K562 (cell line): ENCODE measurements around the gene USP32. TPM values are rescaled to one million over a fixed set of nuclear protein-coding genes. Genes with fewer than 3 reads are reported as not detected.

Experiments used
- ATAC-seq: fragments of 200-7000 bp; cut with Tn5 transposase; 3 replicates; pipeline ENCODE4 v1.9.1; 2020; ENCODE audit warnings: moderate library complexity
- BruUV-seq: library from RNA; stranded (reverse); fragments of 400-500 nt; replicated peaks from 2 replicates; lab custom pipeline; 2021; lab: Mats Ljungman, UMichigan
- CTCF ChIA-PET: fragments of 300-600 bp; formaldehyde crosslinking; extraction: SDS; loops from one replicate; lab custom pipeline; 2021; ENCODE audit warnings: low intra/inter-chr PET ratio; lab: Yijun Ruan, JAX
- POLR2A ChIA-PET: fragments of 300-600, 350-650 bp; sonication (Branson Sonifier 250); formaldehyde crosslinking; extraction: SDS; loops from one replicate; lab custom pipeline; 2021; ENCODE audit warnings: antibody characterized with exemption, inconsistent platforms; lab: Yijun Ruan, JAX
- DNase-seq, 4 experiments: peaks; one replicate each; pipeline versions ENCODE4 v3.0.0 to v3.0.0-alpha.2; 2011 to 2018; ENCODE audit warnings: low spot score in 3 of 4, mixed read lengths in 3 of 4; ENCODE audit errors: extremely low read depth in 1 of 4
- FAIRE-seq: peaks from 2 replicates; lab custom pipeline; 2011; peaks lifted over from hg19 to GRCh38; lab: Jason Lieb, UNC
- H2AFZ ChIP-seq: 2 replicates; pipeline ENCODE4 v1.6.0; 2011; ENCODE audit warnings: low read depth, low read length, control low read depth, inconsistent platforms
- H3K27ac ChIP-seq: fragments of 200-600 bp; 3 replicates; pipeline ENCODE4 v1.8.0; 2011; ENCODE audit warnings: low read depth, mild to moderate bottlenecking, control low read depth, inconsistent platforms, low read length, moderate library complexity, mixed read lengths; ENCODE audit errors: extremely low read depth
- H3K27me3 ChIP-seq, 2 experiments: fragments of 300-600 bp in 1 of 2; 2 replicates in 1 of 2; 3 replicates in 1 of 2; pipeline versions ENCODE4 v1.6.0 to v1.8.0; 2011; ENCODE audit warnings: inconsistent platforms in 2 of 2, low read length in 2 of 2, mild to moderate bottlenecking in 1 of 2, mixed read lengths in 1 of 2, moderate library complexity in 1 of 2; ENCODE audit not compliant: control insufficient read depth in 2 of 2, insufficient read depth in 2 of 2
- H3K36me3 ChIP-seq: fragments of 300-600 bp; 3 replicates; pipeline ENCODE4 v1.8.0; 2011; ENCODE audit warnings: mild to moderate bottlenecking, low read length, inconsistent platforms; ENCODE audit not compliant: control insufficient read depth, insufficient read depth
- H3K4me1 ChIP-seq, 2 experiments: fragments of 200-600 bp in 1 of 2; replicated peaks in 1 of 2; 2 replicates in 1 of 2; 3 replicates in 1 of 2; pipeline versions ENCODE4 v1.5.1 to v1.8.0; 2011; ENCODE audit warnings: inconsistent platforms in 2 of 2, low read length in 2 of 2, mild to moderate bottlenecking in 1 of 2, mixed read lengths in 1 of 2, moderate library complexity in 1 of 2; ENCODE audit not compliant: control insufficient read depth in 2 of 2, insufficient read depth in 2 of 2
- H3K4me2 ChIP-seq: 2 replicates; pipeline ENCODE4 v1.6.1; 2011; ENCODE audit warnings: low read length, control low read depth, inconsistent platforms, mixed read lengths; ENCODE audit not compliant: insufficient read depth
- H3K4me3 ChIP-seq: fragments of 200-600 bp; sonication (generic), shearing (Covaris generic); 2 replicates; pipeline ENCODE4 v1.5.1; 2016; ENCODE audit warnings: control low read depth, inconsistent platforms
- H3K79me2 ChIP-seq: fragments of 200-600 bp; 3 replicates; pipeline ENCODE4 v1.8.0; 2011; ENCODE audit warnings: low read length, inconsistent platforms; ENCODE audit not compliant: control insufficient read depth, insufficient read depth
- H3K9ac ChIP-seq, 2 experiments: 2 replicates each; pipeline versions ENCODE4 v1.6.0 to v1.6.1; 2011; ENCODE audit warnings: low read depth in 2 of 2, low read length in 2 of 2, control low read depth in 1 of 2, inconsistent platforms in 1 of 2, mild to moderate bottlenecking in 1 of 2, mixed read lengths in 1 of 2; ENCODE audit not compliant: insufficient read depth in 1 of 2
- H3K9me1 ChIP-seq: one replicate; pipeline ENCODE4 v1.6.0; 2011; ENCODE audit warnings: inconsistent platforms, mild to moderate bottlenecking, low read length, moderate library complexity; ENCODE audit not compliant: control insufficient read depth, insufficient read depth
- H3K9me3 ChIP-seq: replicated peaks from 2 replicates; pipeline ENCODE4 v1.5.1; 2011; ENCODE audit warnings: low read depth, low read length, inconsistent platforms; ENCODE audit not compliant: control insufficient read depth, insufficient read depth
- H4K20me1 ChIP-seq: replicated peaks from 2 replicates; pipeline ENCODE4 v1.6.1; 2011; ENCODE audit warnings: low read length, inconsistent platforms, mixed read lengths; ENCODE audit not compliant: control insufficient read depth, insufficient read depth
- MCM7 ChIP-seq, 2 experiments: fragments of 450-650 bp; IDR thresholded peaks; 2 replicates each; pipeline ENCODE4 v1.6.1; 2016 to 2018
- WGBS: fragments of 100-300 bp; shearing (Covaris generic); methylation state at CpG from one replicate; pipeline ENCODE4 v1.1.6; 2016; ENCODE audit warnings: low coverage, mixed read lengths; ENCODE audit not compliant: insufficient coverage; ENCODE audit errors: missing lambda C conversion rate; 5-methylcytosine and 5-hydroxymethylcytosine counted together
- in situ Hi-C: fragments of 300-500 bp; cut with MboI; formaldehyde crosslinking; loops from 4 replicates; pipeline ENCODE4 v1.15.0; 2018; ENCODE audit warnings: inconsistent platforms, mixed read lengths
- intact Hi-C: fragments of 100-400 bp; cut with micrococcal nuclease; formaldehyde crosslinking; loops from 2 replicates; pipeline ENCODE4 v1.14.2; 2022
- polyA plus RNA-seq, 8 experiments: library from polyadenylated mRNA; depleted of rRNA in 4 of 8; stranded (reverse) in 5 of 8; unstranded in 3 of 8; fragments of >200 nt; fragmentation: Nextera tagmentation in 2 of 8; fragmentation: Illumina TruSeq in 1 of 8; extraction: Ambion mirVana in 2 of 8; extraction: Trizol in 1 of 8; gene quantifications; 2 replicates each; pipeline versions ENCODE4 v1.2.1 to v1.2.3, GENCODE V29; 2011 to 2014; ENCODE audit warnings: inconsistent platforms in 1 of 8, missing spikeins in 1 of 8
- total RNA-seq, 7 experiments: library from RNA; depleted of rRNA in 6 of 7; stranded (reverse); fragments of >200 nt in 6 of 7; fragmentation: Illumina TruSeq in 2 of 7; extraction: Trizol in 2 of 7; gene quantifications; 2 replicates each; pipeline versions ENCODE4 v1.2.1 to v1.2.3, GENCODE V29; 2011 to 2021; ENCODE audit warnings: low replicate concordance in 1 of 7
- TF ChIP-seq, protein P1 (sequence below), 3 experiments: fragments of 200-800 bp in 1 of 3; fragments of 250-450 bp in 1 of 3; fragments of 450-650 bp in 1 of 3; sonication (Bioruptor Pico) in 1 of 3; sonication (Bioruptor generic) in 1 of 3; formaldehyde crosslinking in 1 of 3; IDR thresholded peaks; 2 replicates each; pipeline versions ENCODE4 v1.6.1 to v1.8.0; 2016 to 2022; ENCODE audit warnings: mild to moderate bottlenecking in 2 of 3, missing genetic modification characterization in 2 of 3, missing compliant biosample characterization in 1 of 3, moderate library complexity in 1 of 3

Gene USP32
- total and polyA plus RNA-seq, 9 of the 15 experiments (the other 6 are each of a cell fraction or from before 2014, with no cell fraction given), result 18.0 to 69.3 (median 47.1) TPM

DNA sequence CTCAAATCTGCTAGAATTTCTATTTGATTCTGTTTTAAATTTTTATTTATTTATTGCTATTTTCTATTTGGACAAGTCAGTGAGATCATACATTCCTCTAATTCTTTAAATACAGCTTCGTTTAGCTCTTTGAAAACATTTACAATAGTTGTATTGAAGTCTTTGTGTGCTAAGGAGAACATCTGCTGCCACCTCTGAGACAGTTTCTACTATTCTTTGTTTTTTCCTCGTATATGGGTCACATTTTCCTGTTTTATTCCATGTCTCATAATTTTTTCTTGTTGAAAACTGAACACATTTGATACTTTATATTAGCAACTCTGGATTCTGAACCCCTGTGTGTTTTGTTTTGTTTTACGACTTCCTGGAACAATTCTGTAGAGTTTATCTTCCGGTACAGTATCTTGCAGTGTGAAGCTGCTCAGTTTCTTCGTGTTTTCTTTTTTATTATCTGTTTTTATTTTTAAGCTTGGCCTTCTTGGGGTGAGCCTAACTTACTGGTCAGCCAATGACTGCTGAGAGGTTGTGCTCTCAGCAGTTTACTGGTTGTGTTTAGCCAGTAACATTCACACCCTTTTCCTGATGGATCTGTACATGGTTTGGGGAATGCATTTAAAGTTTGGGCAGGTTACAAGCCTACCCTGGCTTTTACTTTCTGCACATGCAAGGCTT, 143.2 kb downstream of the USP32 start:
- Histone ChIP-seq H3K9me1 (no peaks in the 10 kb centered on the region), H3K9ac (no peak overlapping the region), H3K4me3 (no peak overlapping the region), H3K9me3 (no peaks in the 10 kb centered on the region), H4K20me1 (no peaks in the 10 kb centered on the region), H3K4me1 (no peaks in the 10 kb centered on the region; a peak in 1 of 5 replicates), H3K27me3 (no peaks in the 10 kb centered on the region), H3K27ac (no peak overlapping the region), H3K4me2 (no peak overlapping the region), H3K36me3 (peaks cover 58% of the 10 kb centered on the region), H2AFZ (no peak overlapping the region), H3K79me2 (no peaks in the 10 kb centered on the region)
- POLR2A ChIA-PET, result no interaction called here
- intact Hi-C loops (no loop called here), in situ Hi-C loops (no loop called here)
- FAIRE-seq, result no peak
- TF ChIP-seq, protein P1, sequence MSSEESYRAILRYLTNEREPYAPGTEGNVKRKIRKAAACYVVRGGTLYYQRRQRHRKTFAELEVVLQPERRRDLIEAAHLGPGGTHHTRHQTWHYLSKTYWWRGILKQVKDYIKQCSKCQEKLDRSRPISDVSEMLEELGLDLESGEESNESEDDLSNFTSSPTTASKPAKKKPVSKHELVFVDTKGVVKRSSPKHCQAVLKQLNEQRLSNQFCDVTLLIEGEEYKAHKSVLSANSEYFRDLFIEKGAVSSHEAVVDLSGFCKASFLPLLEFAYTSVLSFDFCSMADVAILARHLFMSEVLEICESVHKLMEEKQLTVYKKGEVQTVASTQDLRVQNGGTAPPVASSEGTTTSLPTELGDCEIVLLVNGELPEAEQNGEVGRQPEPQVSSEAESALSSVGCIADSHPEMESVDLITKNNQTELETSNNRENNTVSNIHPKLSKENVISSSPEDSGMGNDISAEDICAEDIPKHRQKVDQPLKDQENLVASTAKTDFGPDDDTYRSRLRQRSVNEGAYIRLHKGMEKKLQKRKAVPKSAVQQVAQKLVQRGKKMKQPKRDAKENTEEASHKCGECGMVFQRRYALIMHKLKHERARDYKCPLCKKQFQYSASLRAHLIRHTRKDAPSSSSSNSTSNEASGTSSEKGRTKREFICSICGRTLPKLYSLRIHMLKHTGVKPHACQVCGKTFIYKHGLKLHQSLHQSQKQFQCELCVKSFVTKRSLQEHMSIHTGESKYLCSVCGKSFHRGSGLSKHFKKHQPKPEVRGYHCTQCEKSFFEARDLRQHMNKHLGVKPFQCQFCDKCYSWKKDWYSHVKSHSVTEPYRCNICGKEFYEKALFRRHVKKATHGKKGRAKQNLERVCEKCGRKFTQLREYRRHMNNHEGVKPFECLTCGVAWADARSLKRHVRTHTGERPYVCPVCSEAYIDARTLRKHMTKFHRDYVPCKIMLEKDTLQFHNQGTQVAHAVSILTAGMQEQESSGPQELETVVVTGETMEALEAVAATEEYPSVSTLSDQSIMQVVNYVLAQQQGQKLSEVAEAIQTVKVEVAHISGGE (CRISPR knock-in tag; IDR thresholded peaks at IDR 0.05), result peak in 1 of 3 experiments; percentile 48; a peak in 2 of 6 replicates
- no peak for TF ChIP-seq MCM7 (IDR thresholded peaks at IDR 0.05)
- CTCF ChIA-PET, result no interaction called here
- no peak for DNase-seq
- WGBS, result 78% methylated on average over 5 of the region's 5 CpGs
- BruUV-seq, result no TSS peak
- no peak for ATAC-seq
